ENCODE measurements around the gene HTR6. TPM values are rescaled to one million over a fixed set of nuclear protein-coding genes. Genes with fewer than 3 reads are reported as not detected.

HTR6 gene
- total RNA-seq, 1 donor from 2014 or later, result not detected

DNA sequence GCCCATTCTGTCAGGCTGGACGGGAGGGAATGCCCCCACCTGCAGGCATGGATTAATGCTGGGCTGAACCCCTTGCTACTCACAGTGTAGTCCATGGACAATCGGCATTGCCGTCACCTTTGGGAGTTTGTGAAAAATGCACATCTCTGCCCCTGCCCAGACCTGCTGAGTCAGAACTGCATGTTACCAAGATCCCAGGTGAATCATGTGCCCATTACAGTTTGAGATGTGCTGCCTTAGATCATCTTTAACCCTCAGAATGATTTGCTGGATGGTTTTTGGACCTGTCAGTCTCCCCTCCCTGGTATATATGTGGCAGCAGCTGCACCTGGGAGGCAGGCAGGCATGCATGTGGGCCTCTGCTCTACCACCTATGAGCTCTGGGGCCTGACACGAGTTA is 15.0 kb downstream of the HTR6 start:
- intact Hi-C loops (cut with micrococcal nuclease), result no loop called here
- ATAC-seq (no peak), DNase-seq (no peak)

DNA sequence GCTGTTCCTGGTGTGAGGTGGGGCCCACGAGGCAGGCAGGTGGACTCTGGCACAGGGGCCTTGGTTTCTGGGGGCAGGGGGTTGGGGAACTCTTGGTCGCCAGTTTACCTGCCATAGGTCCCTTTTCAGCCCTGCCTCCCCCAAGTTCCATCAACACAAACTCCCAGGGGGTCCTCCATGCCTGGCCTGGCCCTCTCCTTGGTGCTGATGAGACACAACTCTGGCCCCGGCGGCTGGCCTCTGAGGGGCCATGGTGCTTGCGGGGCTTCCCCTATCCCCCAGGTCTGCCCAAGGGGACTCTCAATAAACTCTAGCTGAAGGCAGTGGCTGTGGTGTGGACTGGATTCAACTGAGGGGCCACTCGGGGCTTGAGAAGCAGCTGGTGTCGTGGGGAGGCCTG is 16.0 kb downstream of the HTR6 start:
- no peak for DNase-seq
- intact Hi-C loops (cut with micrococcal nuclease), result no loop called here

DNA sequence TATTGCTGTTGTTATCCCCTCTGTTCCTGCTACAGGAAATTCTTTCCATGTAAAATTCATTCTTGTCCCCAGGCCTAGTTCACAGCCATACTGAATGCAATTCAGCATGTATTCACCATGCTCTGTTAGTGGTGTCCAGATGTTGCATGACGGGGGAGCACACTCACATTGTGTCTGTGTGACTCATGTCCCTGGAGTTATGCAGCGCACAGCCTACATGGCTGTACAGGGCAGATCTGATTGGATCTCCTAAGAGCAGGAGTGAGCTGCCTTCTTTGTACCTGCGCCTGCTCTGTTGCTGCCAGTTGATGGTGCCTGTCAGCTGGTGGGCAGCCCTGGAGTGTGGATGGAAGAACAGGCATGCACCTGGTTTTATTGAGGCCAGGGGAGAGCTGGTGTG is 17.6 kb downstream of the HTR6 start:
- peak; percentile 44 for ATAC-seq
- DNase-seq, result no peak
- intact Hi-C loops (cut with micrococcal nuclease), result no loop called here

More for the DNA sequence above, 16.0 kb downstream of the HTR6 start:
- ATAC-seq, result no peak

DNA sequence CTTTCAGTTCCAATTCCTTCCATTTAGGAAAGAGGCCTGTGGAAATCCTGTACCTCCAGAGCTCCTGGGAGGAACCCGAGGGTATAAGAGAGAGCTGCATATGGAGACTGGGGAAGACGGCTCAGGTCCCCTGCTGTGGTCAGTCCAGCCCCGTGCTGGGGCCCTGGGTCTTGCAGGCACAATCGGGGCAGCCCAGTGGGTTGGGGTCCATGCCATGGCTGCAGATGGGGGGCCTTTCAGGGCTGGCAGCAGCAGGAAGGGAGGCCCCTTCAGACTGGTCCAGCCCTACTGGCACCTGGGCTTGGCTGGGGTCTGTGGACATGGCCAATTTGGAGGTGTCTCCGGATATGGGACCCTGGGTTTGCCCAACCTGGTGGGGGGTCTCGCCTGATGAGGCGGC is 18.2 kb downstream of the HTR6 start:
- no peak for ATAC-seq
- DNase-seq, result no peak
- intact Hi-C loops (cut with micrococcal nuclease), result no loop called here

DNA sequence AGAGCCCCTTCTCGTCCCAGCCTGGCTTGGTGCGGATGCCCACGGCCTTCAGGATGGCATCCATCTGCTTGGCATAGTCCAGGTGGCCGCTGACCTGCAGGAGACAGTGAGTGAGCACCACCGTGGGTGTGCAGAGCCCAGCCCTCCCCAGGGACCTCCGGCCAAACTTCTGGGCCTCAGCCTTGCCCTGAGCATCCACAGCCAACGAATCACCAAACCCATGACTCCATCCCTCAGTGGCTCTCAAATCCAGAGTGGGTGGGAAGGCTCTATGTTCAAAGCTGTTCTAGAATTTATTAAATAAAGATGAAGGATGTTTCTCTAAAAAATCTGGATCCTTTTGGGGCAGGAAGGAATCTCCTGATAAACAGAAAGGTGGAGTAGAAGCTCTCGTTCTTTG is 18.7 kb downstream of the HTR6 start:
- DNase-seq (no peak), ATAC-seq (no peak)
- intact Hi-C loops (cut with micrococcal nuclease), result no loop called here

DNA sequence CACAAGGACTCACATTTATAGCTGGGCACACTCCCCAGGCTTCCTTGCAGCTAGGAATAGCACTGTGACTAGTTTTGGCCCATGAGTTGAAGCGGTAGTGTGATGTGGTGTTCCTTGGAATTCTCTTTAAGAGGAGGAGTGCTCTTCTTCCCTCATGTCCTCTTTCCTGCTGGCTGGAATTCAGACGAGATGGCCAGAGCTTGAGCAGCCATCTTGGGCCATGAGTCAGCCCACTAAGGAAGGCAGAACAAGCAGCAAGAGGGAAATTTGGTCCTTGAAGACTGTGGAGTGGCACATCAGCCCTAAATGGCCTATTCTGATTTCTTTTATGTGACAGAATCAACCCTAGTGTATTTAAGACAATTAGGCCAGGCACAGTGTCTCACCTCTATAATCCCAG is 20.0 kb downstream of the HTR6 start:
- no peak for DNase-seq
- no peak for ATAC-seq
- intact Hi-C loops (cut with micrococcal nuclease), result no loop called here

DNA sequence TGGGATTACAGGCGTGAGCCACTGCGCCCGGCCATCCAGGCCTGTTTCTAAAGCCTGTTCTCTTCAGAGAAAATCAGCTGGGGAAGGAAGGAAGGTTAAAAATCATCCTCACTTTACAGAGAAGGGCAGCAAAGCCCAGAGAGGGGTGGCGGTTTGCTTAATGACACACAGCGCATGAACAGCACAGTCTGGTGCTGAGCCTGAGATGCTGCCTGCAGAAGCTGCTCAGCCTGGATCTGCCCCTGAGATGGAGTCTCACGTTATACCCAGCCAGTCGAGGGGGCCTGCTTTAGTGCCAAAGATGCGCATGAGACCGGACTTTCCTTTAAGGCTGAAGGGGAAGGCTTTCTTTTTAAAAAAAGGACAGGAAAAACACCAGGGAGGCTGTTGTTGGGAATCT is 21.3 kb downstream of the HTR6 start:
- intact Hi-C loops (cut with micrococcal nuclease), result no loop called here
- DNase-seq, result no peak
- no peak for ATAC-seq

DNA sequence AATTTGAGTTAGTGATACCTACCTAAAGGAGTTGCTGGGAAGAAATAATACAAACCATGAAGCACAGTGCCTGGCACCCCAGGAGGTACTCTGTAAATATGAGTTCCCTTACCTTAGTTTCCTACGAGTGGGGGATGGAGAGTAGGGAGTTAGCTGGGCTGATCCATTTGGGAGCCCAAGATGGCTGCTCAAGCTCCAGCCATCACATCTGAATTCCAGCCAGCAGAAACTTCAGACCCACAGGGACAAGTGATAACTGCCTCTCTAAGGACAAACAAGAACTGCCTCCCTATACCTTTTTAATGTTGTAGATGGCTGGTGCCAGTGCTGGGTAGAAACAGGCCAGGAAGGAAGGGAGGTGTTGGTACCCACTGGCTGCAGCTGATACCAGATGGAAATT is 22.7 kb downstream of the HTR6 start:
- no peak for ATAC-seq
- intact Hi-C loops (cut with micrococcal nuclease), result no loop called here

DNA sequence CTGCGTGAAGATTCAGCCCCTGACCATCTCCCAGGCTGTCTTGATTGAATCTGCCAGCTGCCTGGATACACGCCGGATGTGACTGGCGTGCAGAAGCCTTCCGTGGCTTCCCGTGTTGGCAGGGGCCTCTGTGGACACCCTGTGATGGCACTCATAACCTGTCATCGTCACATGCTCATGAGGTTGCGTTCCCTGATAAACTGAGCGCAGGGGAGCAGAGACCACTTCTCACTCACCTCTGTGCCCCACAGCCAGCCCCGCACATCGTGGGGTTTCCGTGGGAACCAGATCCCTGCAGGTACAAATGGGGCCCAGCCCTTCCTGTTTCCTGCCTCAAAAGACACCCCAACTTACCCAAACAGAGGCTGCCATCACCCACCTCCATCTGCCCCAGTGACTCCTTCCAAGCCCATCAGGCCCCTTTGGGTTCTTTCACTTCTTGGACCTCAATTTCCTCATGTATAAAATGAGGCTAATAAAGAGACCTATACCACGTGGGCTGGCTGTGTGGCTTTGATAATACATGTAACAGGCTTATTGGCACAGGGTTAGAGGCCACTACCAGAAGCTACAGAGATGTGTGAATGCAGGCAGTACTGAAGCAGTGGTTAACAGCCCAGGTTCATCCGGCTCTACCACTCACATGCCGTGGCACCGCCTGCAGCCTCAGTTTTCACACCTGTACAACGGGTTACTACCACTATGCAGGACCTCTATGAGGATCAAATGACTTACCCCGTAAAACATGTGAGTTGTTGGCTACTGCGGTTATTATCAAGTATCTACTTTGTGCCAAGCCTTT is 23.6 kb downstream of the HTR6 start:
- ATAC-seq (peak; percentile 53), DNase-seq (no peak)
- intact Hi-C loops (cut with micrococcal nuclease), result no loop called here

More for the DNA sequence above, 22.7 kb downstream of the HTR6 start:
- no peak for DNase-seq

DNA sequence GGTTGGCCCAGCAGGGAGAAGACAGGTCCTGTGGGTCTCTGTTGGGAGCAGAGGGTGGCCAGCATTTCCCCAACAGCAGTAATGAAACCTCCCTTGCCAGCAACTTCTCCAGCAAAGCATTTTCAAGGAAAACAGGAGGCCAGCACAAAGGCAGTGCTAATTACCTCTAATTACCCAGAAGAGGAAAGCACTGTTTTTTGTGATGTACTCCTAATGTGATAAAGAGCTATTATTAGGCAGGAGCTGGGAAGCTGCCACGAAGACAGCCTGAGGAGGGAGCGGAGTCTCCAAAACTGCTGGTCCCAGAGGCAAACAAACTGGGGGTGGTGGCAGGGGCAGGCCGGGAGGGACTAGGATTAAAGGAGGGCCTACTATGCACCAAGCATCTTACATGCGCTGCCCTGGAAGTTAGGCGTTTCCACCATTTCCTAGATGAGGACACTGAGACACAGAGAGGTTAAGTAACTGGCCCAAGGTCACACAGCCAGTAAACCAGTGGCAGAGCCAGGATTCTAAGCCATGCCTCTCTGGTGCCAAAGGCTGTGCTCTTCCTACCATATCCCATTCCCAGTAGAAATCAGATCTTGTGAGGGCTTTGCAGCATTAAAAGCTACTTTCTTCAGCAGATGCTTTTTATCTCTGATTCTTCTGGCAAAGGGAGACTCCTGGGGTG is 24.5 kb downstream of the HTR6 start:
- intact Hi-C loops (cut with micrococcal nuclease), result no loop called here
- ATAC-seq, result peak; percentile 62
- DNase-seq, result no peak

DNA sequence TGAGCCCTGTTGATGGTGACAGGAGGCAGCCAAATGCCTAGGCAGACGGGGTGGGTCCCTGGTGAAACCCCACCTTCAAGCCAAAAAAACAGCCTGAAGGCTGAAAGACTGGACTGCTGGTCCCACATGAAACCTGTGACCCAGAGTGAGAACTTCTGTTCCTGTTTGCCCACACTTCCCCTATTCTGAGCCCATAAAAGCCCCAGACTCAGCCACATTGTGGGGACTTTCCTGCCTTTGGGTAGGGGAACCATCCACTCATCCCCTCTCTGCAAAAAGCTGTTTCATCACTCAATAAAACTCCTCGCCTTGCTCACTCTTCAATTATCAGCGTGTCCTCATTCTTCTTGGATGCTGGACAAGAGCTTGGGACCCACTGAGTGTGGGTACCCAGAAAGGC is 25.2 kb downstream of the HTR6 start:
- ATAC-seq (no peak), DNase-seq (no peak)
- intact Hi-C loops (cut with micrococcal nuclease), result no loop called here

DNA sequence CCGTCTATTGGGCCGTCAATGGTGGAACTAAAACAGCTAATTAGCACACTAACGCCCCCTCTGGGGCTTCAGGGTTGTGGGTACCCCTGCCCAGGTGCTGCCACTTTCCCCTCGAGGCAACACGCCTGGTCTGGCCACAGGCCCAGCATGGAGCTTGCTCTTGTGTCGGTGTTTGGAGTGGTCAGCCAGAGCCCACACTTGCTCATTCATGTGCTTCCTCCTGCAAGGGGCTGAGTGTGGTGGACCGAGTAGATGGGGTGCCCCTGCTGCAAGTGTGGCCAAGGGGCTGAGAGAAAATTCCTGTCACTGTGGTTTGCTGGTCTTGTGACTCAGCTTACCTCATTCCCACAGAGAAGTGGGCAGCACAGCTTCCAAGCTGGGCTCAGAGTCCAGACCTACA is 25.7 kb downstream of the HTR6 start:
- ATAC-seq (no peak), DNase-seq (no peak)
- intact Hi-C loops (cut with micrococcal nuclease), result no loop called here

DNA sequence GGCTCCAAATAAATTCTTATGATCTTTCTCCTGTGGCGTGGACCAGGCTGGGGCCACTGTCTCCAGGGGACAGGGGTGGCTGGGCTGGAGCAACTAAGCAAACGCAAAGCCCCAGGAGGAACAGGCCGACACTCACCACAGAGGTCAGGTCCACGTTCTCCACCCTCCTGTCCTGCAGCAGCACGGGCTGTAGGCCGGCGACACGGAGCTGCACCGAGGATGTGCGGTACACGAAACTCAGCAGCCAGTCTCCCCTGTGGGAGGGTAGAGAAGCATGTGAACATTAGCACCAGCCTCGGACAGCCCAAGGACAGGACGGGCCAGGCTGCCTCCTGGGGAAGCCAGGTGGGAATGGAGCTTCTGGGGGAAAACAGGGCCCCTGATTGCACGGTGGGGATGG is 29.6 kb downstream of the HTR6 start:
- no peak for ATAC-seq
- intact Hi-C loops (cut with micrococcal nuclease), result no loop called here
- no peak for DNase-seq

DNA sequence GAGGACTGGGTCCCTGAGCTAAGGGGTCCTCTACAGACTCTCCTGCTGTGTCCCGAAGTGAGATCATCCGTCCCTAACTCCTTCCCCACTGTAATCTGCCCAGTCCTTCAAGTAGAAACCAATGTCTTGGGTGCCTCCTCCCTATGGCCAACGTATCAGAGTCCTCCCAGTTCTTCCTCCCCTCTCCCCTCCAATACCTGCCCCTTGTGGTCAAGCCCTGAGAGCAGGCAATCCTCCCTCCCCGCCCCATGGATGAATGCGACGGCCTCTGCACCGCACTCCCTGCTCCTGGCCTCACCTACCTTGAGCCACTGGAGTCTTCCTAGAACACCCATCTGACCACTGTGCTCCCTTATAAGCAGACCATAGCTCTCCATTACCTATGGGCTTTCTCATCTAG is 31.1 kb downstream of the HTR6 start:
- DNase-seq, result no peak
- intact Hi-C loops (cut with micrococcal nuclease), result no loop called here
- no peak for ATAC-seq

DNA sequence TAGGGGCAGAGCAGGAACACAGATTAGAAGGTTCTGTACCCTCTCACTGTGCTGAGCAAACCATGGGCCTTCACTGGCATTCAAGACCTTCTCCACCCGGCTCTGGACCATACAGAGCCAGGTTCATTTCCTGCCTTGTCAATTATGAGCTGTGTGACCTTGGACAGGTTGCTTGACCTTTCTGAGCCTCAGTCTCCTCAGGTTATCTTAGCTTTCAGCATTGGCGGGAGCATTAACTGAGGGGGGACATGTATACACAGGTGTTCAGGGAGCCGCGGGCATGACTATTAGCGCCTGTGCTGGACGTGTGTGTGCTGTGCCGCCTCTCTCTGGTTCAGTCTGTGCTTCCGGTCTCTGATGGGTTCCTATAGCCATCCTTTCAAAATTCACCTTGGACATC is 32.1 kb downstream of the HTR6 start:
- intact Hi-C loops (cut with micrococcal nuclease), result no loop called here
- no peak for ATAC-seq
- no peak for DNase-seq

DNA sequence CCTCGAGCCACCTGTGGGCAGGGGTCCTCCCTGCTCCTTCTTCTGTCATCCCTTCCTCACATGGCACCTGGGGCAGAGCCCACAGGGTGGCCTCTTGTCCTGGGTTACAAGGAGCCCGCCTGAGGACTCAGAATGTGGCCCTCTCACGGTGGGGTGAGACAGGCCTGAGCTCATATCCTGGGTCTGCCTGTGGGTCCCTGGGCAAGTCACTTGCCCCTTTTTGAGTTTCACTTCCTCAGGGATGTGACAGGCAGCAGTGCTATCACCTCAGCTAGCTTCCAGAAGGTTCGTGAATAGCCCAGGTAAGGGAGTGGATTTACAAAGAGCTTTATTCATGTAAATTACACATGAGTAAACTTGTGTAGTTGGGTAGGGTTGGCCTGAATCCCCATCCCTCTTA is 33.5 kb downstream of the HTR6 start:
- DNase-seq (no peak), ATAC-seq (no peak)
- intact Hi-C loops (cut with micrococcal nuclease), result no loop called here

DNA sequence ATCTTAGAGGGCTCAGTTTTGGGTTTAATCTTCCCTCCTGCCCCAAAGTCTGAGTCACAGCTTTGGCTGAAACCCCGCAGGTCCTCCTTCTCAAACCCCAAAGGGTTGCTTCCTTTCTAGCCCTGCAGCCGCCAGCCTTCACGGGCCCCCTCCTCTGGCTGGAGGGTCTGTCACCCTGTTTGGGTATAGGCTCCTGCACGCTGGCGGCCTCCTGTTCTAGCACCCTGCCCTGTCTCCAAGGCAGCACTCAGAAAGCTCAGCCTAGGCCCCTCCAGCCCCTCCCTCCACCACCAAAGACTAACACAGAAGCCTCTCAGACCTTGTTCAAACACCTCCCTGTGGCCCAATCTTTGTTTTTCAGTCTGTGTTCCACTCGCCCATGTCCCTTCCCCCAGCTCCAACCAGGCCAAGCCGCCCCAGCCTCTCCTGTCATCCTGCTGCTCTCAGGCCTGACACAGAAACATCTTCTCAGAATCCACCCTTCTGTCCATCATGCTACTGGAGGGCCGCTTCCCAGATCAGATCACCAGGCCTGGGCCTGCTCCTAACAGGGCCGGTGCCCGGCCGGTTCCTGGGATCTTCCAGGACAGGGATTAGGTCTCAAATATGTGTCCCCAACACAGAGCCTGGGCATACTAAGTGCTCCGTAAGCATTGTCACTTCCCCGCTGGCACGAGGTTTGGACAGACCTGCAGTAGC is 35.6 kb downstream of the HTR6 start:
- no peak for ATAC-seq
- DNase-seq, result no peak
- intact Hi-C loops (cut with micrococcal nuclease), result no loop called here

DNA sequence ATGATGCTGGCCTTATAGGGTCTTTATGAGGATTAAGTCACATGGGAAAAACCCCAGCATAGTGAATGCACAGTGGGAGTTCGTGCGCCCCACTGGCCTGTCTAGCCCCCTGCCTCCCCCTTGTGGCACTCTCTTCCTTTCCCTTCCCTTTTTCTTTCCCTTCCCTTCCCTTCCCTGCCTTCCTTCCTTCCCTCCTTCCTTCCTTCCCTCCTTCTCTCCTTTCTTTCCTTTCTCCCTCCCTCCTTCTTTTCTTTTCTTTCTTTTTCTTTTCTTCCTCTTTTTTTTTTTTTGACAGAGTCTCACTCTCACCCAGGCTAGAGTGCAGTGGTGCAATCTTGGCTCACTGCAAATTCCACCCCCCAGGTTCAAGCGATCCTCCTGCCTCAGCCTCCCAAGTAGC is 38.6 kb downstream of the HTR6 start:
- ATAC-seq (no peak), DNase-seq (no peak)
- intact Hi-C loops (cut with micrococcal nuclease), result no loop called here

DNA sequence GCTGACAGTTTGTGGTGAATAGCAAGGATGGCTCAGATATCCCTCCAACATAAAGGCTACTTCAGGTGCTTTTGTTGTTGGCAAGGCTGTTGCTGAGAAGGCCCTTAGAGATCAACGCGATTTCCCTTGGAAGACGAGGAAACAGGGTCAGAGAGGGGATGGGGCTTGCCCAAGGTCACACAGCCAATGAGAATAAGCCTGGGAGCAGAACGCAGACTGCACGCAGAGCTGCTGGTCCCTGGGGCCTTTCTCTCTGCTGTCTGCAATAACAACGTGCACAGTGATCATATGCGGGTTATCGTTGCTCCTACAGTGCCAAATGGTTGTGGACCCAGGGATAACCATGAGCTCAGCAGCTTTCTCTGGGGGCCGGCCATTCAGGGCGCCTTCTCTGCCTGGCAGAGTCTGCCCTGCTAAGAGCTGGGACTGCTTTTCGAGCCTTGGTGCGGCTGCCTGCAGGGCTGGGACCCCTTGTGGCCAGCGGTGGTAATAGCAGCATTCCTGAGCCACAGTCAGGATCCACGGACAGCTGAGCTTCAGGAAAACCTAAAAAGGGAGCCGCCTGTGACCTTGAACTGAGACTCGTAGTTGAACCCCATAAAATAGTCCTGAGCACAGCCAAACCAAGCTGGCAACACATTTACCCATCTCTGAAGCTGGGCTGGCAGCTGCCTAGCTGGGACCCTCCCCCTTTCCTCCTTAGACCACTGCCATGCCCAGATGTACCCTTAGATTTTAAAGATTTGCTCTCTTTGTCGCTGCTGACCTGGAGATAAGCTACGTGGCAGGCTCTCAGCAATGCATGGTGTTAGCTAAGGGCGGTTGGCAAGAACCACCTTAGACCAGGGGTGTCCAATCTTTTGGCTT is 39.8 kb downstream of the HTR6 start:
- intact Hi-C loops (cut with micrococcal nuclease), result no loop called here
- DNase-seq (peak; percentile 79), ATAC-seq (peak; percentile 93)

DNA sequence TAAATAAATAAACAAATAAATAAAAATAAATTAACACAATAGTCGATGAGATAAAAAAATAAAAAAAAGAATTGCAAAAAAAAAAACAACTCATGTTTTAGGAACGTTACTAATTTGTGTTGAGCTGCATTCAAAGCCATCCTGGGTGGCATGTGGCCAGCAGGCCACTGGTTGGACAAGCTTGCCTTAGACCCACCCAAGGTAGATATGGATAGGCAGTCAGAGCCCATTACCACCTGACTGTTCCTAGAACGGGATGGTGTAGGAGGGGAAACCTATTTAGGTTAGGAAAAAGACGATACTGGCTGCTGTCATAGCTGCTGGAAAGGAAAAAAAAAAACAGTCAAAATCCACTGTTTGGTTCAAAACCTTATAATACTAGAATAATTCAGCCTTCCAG is 40.8 kb downstream of the HTR6 start:
- intact Hi-C loops (cut with micrococcal nuclease), result no loop called here
- no peak for ATAC-seq
- no peak for DNase-seq
